PC-3 (cell line): Measurements from ENCODE around the gene GSDMA. TPM values are rescaled to one million over a fixed set of nuclear protein-coding genes. Genes with fewer than 3 reads are reported as not detected.

Experiments
- ATAC-seq: fragments of 200-7000 bp; cut with Tn5 transposase; 2 replicates; pipeline ENCODE4 v1.9.1; 2020; ENCODE audit warnings: mild to moderate bottlenecking, moderate library complexity
- BruUV-seq: library from RNA; stranded (reverse); fragments of 400-500 nt; replicated peaks from 2 replicates; lab custom pipeline; 2021; lab: Mats Ljungman, UMichigan
- CTCF ChIA-PET: fragments of 300-600 bp; sonication (Branson Sonifier 250); formaldehyde crosslinking; loops from one replicate; lab custom pipeline; 2022; ENCODE audit warnings: antibody characterized with exemption; lab: Charles Lee
- POLR2A ChIA-PET: fragments of 300-600 bp; sonication (Branson Sonifier 250); formaldehyde crosslinking; loops from one replicate; lab custom pipeline; 2022; ENCODE audit warnings: antibody characterized with exemption; ENCODE audit not compliant: unreplicated experiment; lab: Charles Lee
- DNase-seq: peaks from one replicate; pipeline ENCODE4 v3.0.0-alpha.2; 2015
- H2AFZ ChIP-seq: fragments of 300-600 bp; sonication (generic); 2 replicates; pipeline ENCODE4 v1.6.0; 2016; ENCODE audit warnings: antibody characterized with exemption, low read length
- H3F3A ChIP-seq: fragments of 300-600 bp; sonication (generic); one replicate; pipeline ENCODE4 v1.6.0; 2017; ENCODE audit warnings: antibody characterized with exemption, low read length, control low read depth, mild to moderate bottlenecking; ENCODE audit not compliant: unreplicated experiment
- H3K27ac ChIP-seq: fragments of 300-600 bp; sonication (generic); 2 replicates; pipeline ENCODE4 v1.5.1; 2016; ENCODE audit warnings: mild to moderate bottlenecking, low read length
- H3K27me3 ChIP-seq: fragments of 300-600 bp; sonication (generic); 2 replicates; pipeline ENCODE4 v1.6.1; 2016; ENCODE audit warnings: low read length, mixed read lengths
- H3K36me3 ChIP-seq: fragments of 300-600 bp; sonication (generic); 2 replicates; pipeline ENCODE4 v1.6.1; 2016; ENCODE audit warnings: low read depth, mixed run types, low read length, mixed read lengths
- H3K4me1 ChIP-seq: fragments of 300-600 bp; sonication (generic); 2 replicates; pipeline ENCODE4 v1.5.1; 2016; ENCODE audit warnings: low read length; ENCODE audit not compliant: insufficient read depth
- H3K4me2 ChIP-seq: fragments of 300-600 bp; sonication (generic); 2 replicates; pipeline ENCODE4 v1.6.0; 2016; ENCODE audit warnings: low read length
- H3K4me3 ChIP-seq: fragments of 300-600 bp; sonication (generic); 2 replicates; pipeline ENCODE4 v1.5.1; 2016; ENCODE audit warnings: mild to moderate bottlenecking, low read length, mixed read lengths
- H3K79me2 ChIP-seq: fragments of 300-600 bp; sonication (generic); 2 replicates; pipeline ENCODE4 v1.6.1; 2017; ENCODE audit warnings: low read length, mixed read lengths
- H3K9ac ChIP-seq: fragments of 300-600 bp; sonication (generic); 2 replicates; pipeline ENCODE4 v1.6.0; 2016; ENCODE audit warnings: mild to moderate bottlenecking, low read length
- H3K9me2 ChIP-seq: fragments of 300-600 bp; sonication (generic); replicated peaks from 2 replicates; pipeline ENCODE4 v1.6.1; 2016; ENCODE audit warnings: mixed run types, low read length, mixed read lengths
- H3K9me3 ChIP-seq: fragments of 300-600 bp; sonication (generic); 2 replicates; pipeline ENCODE4 v1.6.1; 2016; ENCODE audit warnings: low read length, mixed read lengths
- H4K20me1 ChIP-seq: fragments of 300-600 bp; sonication (generic); 2 replicates; pipeline ENCODE4 v1.6.1; 2016; ENCODE audit warnings: low read length, mixed read lengths
- EZH2 ChIP-seq: fragments of 300-600 bp; sonication (generic); IDR thresholded peaks from one replicate; pipeline ENCODE4 v1.6.1; 2017; ENCODE audit warnings: antibody characterized with exemption, mild to moderate bottlenecking, low read length; ENCODE audit not compliant: unreplicated experiment
- EZH2phosphoT487 ChIP-seq: fragments of 300-600 bp; sonication (generic); IDR thresholded peaks from 2 replicates; pipeline ENCODE4 v1.6.1; 2018; ENCODE audit warnings: mild to moderate bottlenecking, antibody characterized with exemption, low read length, borderline replicate concordance
- intact Hi-C: fragments of 100-400 bp; cut with micrococcal nuclease; formaldehyde crosslinking; loops from 2 replicates; pipeline ENCODE4 v1.9.0; 2023
- total RNA-seq: library from RNA; depleted of rRNA; stranded (reverse); fragments of >200 nt; gene quantifications from 2 replicates; pipeline ENCODE4 v1.2.3, GENCODE V29; 2014
- TF ChIP-seq, protein P1 (sequence below): fragments of 300-600 bp; sonication (generic); conservative IDR thresholded peaks from 2 replicates; pipeline ENCODE4 v1.5.1; 2017; ENCODE audit warnings: antibody characterized with exemption, low read depth, mild to moderate bottlenecking, low read length

The GSDMA gene
- total RNA-seq, 1 experiment from 2014 or later, result not detected

GRCh38 chr17:39975801-39976200 lies 13.0 kb downstream of the GSDMA start:
- peaks cover 13% of the 10 kb centered on the region for H3K4me1 ChIP-seq
- H3K27ac ChIP-seq, result no peak overlapping the region
- no peaks in the 10 kb centered on the region for H3K27me3 ChIP-seq
- TF ChIP-seq, protein P1, sequence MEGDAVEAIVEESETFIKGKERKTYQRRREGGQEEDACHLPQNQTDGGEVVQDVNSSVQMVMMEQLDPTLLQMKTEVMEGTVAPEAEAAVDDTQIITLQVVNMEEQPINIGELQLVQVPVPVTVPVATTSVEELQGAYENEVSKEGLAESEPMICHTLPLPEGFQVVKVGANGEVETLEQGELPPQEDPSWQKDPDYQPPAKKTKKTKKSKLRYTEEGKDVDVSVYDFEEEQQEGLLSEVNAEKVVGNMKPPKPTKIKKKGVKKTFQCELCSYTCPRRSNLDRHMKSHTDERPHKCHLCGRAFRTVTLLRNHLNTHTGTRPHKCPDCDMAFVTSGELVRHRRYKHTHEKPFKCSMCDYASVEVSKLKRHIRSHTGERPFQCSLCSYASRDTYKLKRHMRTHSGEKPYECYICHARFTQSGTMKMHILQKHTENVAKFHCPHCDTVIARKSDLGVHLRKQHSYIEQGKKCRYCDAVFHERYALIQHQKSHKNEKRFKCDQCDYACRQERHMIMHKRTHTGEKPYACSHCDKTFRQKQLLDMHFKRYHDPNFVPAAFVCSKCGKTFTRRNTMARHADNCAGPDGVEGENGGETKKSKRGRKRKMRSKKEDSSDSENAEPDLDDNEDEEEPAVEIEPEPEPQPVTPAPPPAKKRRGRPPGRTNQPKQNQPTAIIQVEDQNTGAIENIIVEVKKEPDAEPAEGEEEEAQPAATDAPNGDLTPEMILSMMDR, result no peak
- TF ChIP-seq EZH2phosphoT487 (no peak), EZH2 (no peak)
- peaks cover 2% of the 10 kb centered on the region for H3K79me2 ChIP-seq
- no peaks in the 10 kb centered on the region for H3K9me3 ChIP-seq
- no peak overlapping the region for H3K4me2 ChIP-seq
- H2AFZ ChIP-seq, result no peak overlapping the region
- no peaks in the 10 kb centered on the region for H3F3A ChIP-seq
- H3K4me3 ChIP-seq, result no peak overlapping the region
- DNase-seq (no peak), ATAC-seq (no peak)
- ChIA-PET POLR2A (no interaction called here), CTCF (no interaction called here)
- BruUV-seq, result no TSS peak
- H3K36me3 ChIP-seq, result no peaks in the 10 kb centered on the region
- no peaks in the 10 kb centered on the region for H3K9me2 ChIP-seq
- no peaks in the 10 kb centered on the region for H4K20me1 ChIP-seq
- intact Hi-C loops, result no loop called here
- H3K9ac ChIP-seq, result no peak overlapping the region

DNA sequence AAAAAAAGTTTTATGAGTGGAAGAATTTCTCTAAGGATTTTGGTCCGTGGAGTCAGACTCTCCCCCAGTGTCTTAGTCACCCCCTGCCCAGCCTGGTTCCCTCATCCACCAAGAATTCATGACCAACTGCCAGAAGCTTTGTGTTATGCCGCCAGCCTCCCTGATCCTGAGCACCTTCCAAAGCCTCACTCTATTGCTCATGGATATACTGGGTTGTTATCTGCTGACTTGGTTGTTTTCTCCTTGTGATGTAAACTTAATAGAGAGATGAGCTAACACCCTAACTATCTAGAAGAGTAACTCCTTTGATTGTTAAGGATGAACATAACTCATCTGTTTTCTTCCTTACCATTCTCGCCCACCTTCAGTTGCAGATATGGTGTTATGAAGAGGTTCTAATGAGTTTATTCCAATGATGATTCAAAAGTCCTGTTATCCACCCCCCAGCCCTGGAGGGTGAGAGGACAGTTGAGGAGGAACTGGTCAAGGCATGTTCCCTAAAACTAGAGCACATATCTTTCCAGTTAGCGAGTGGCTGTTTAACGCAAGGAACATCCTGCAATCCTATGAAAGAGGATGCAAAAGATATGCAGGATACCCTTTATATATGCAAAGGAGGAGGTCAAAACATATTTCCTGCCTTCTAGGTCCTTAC lies 16.3 kb downstream of the GSDMA start:
- ATAC-seq, result no peak
- no peak overlapping the region for H3K27ac ChIP-seq

More for the DNA sequence above, 16.3 kb downstream of the GSDMA start:
- TF ChIP-seq, protein P1, result no peak
- no peak for TF ChIP-seq EZH2
- no peak for TF ChIP-seq EZH2phosphoT487
- Histone ChIP-seq H3K9ac (no peak overlapping the region), H3K4me2 (peak overlapping the region; percentile 91), H3F3A (no peaks in the 10 kb centered on the region), H3K27me3 (no peaks in the 10 kb centered on the region), H3K9me3 (no peaks in the 10 kb centered on the region), H4K20me1 (peaks cover 15% of the 10 kb centered on the region), H3K4me1 (peaks cover 19% of the 10 kb centered on the region), H3K79me2 (peaks cover 31% of the 10 kb centered on the region), H3K36me3 (peaks cover under 1% of the 10 kb centered on the region; the same call in 1 of the 2 replicates), H3K4me3 (no peak overlapping the region), H3K9me2 (no peaks in the 10 kb centered on the region), H2AFZ (no peak overlapping the region; the same call in 1 of the 2 replicates)
- peak; percentile 66 for DNase-seq
- CTCF ChIA-PET, result no interaction called here
- intact Hi-C loops, result no loop called here
- POLR2A ChIA-PET, result no interaction called here
- no TSS peak for BruUV-seq
